OCI-LY1 (cell line): ENCODE measurements around the gene TENM4.

Source experiments
- EZH2 ChIP-seq: fragments of 200-600 bp; sonication (generic), shearing (Covaris generic); IDR thresholded peaks from 2 replicates; pipeline ENCODE4 v1.8.0; 2017; ENCODE audit warnings: borderline replicate concordance, mixed run types, mild to moderate bottlenecking, antibody characterized with exemption, low read length, moderate library complexity, mixed read lengths
- TF ChIP-seq, protein P1 (sequence below): fragments of 200-600 bp; sonication (generic), shearing (Covaris generic); IDR thresholded peaks from 2 replicates; pipeline ENCODE4 v1.5.1; 2017; ENCODE audit warnings: mild to moderate bottlenecking, antibody characterized with exemption, low read length, moderate library complexity, mixed read lengths

DNA sequence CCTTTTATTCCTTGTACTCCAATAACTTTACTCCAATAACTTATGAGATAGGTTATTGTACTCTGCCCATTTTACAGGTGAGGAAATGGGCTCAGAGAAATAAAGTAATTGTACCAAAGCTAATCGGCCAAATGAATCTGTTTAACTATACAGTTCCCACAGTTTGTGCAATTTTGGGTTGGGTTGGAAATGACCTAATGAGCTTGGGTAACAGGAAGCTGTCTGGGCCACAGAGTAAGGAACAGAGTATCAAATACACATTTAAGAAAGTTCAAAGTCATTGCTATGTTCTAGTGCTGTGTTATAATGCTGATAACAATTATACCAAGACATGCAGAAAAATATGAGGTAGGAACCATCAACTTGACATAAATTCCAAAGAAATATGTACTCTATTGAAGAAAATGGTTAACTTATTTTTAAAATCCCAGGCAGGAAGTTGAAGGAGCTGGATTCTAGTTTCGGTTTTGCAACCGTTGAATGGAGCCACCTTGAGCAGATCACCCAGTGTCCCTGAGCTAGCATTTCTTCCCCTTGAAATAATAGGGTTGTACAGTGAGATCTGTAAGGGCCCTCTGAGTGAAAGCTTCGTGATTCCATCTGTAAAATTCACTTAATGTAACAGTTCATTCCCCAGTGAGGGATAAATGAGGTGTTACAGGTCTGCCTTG, 505.3 kb downstream of the TENM4 start:
- TF ChIP-seq, protein P1, sequence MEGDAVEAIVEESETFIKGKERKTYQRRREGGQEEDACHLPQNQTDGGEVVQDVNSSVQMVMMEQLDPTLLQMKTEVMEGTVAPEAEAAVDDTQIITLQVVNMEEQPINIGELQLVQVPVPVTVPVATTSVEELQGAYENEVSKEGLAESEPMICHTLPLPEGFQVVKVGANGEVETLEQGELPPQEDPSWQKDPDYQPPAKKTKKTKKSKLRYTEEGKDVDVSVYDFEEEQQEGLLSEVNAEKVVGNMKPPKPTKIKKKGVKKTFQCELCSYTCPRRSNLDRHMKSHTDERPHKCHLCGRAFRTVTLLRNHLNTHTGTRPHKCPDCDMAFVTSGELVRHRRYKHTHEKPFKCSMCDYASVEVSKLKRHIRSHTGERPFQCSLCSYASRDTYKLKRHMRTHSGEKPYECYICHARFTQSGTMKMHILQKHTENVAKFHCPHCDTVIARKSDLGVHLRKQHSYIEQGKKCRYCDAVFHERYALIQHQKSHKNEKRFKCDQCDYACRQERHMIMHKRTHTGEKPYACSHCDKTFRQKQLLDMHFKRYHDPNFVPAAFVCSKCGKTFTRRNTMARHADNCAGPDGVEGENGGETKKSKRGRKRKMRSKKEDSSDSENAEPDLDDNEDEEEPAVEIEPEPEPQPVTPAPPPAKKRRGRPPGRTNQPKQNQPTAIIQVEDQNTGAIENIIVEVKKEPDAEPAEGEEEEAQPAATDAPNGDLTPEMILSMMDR = no peak
- TF ChIP-seq EZH2 = no peak
